ENCODE measurements around the gene CFAP92.
"Not testable (repeated sequence)": the region's sequence is repeated elsewhere in the genome, so short reads cannot be mapped to it uniquely, and the experiment has no call there.

The CFAP92 gene

GRCh38 chr3:128936341-128936740, 57.5 kb downstream of the CFAP92 start:
- DNase-seq (ENCODE audit: low spot score): no peak

- DNase-seq (ENCODE audit: low spot score): no peak
Observed at GRCh38 chr3:128935922-128936321, 58.0 kb downstream of the CFAP92 start.

GRCh38 chr3:128933922-128934253, 60.0 kb downstream of the CFAP92 start:
- no peak for DNase-seq (ENCODE audit: low spot score)

- DNase-seq (ENCODE audit: low spot score): no peak
Observed at GRCh38 chr3:128933213-128933921, 60.5 kb downstream of the CFAP92 start.

GRCh38 chr3:128932516-128933212, 61.2 kb downstream of the CFAP92 start:
- no peak for DNase-seq (ENCODE audit: low spot score)

- DNase-seq (ENCODE audit: low spot score): no peak
Observed at GRCh38 chr3:128931046-128931445, 62.8 kb downstream of the CFAP92 start.

- DNase-seq (ENCODE audit: low spot score): no peak
Observed at GRCh38 chr3:128929364-128929763, 64.5 kb downstream of the CFAP92 start.

GRCh38 chr3:128923986-128924385, 69.9 kb downstream of the CFAP92 start:
- not testable (repeated sequence) for DNase-seq (ENCODE audit: low spot score)

GRCh38 chr3:128923576-128923975, 70.3 kb downstream of the CFAP92 start:
- no peak for DNase-seq (ENCODE audit: low spot score)

GRCh38 chr3:128922804-128923459, 70.9 kb downstream of the CFAP92 start:
- DNase-seq (ENCODE audit: low spot score): no peak

GRCh38 chr3:128919988-128920387, 73.9 kb downstream of the CFAP92 start:
- DNase-seq (ENCODE audit: low spot score): no peak

GRCh38 chr3:128917291-128917690, 76.6 kb downstream of the CFAP92 start:
- no peak for DNase-seq (ENCODE audit: low spot score)

- DNase-seq (ENCODE audit: low spot score): no peak
Observed at GRCh38 chr3:128914966-128915645, 78.8 kb downstream of the CFAP92 start.

GRCh38 chr3:128911911-128912310, 82.0 kb downstream of the CFAP92 start:
- no peak for DNase-seq (ENCODE audit: low spot score)

GRCh38 chr3:128910006-128910405, 83.9 kb downstream of the CFAP92 start:
- no peak for DNase-seq (ENCODE audit: low spot score)

GRCh38 chr3:128908951-128909350, 84.9 kb downstream of the CFAP92 start:
- no peak for DNase-seq (ENCODE audit: low spot score)

- no peak for DNase-seq (ENCODE audit: low spot score)
Observed at GRCh38 chr3:128907706-128908445, 86.0 kb downstream of the CFAP92 start.

- no peak for DNase-seq (ENCODE audit: low spot score)
Observed at GRCh38 chr3:128906804-128907525, 86.9 kb downstream of the CFAP92 start.

- DNase-seq (ENCODE audit: low spot score): no peak
Observed at GRCh38 chr3:128906031-128906803, 87.7 kb downstream of the CFAP92 start.

- no peak for DNase-seq (ENCODE audit: low spot score)
Observed at GRCh38 chr3:128903501-128903900, 90.4 kb downstream of the CFAP92 start.

- DNase-seq (ENCODE audit: low spot score): no peak
Observed at GRCh38 chr3:128902426-128902825, 91.5 kb downstream of the CFAP92 start.
